ENCODE measurements around the gene EBP.

DNA sequence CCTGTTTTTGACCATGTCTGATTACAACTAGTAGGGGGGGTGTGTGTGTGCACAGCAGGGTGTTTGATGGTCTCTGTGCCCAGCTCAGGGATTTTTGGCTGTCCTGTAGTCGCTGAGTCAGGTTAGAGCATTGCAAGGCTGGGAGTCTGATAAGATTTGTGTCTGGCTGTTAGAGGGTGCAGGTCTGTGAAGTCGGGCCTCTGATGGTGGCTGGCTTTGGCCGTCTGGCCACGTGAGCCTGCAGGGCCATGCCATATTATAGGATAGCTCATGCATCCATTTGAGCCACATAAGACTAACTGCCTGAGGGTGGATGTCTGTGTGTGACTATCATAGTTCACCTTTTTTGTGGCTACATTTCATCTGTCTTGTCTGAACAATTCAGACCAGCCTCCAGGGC, 7.9 kb upstream of the EBP start:
- TF ChIP-seq, protein P1, sequence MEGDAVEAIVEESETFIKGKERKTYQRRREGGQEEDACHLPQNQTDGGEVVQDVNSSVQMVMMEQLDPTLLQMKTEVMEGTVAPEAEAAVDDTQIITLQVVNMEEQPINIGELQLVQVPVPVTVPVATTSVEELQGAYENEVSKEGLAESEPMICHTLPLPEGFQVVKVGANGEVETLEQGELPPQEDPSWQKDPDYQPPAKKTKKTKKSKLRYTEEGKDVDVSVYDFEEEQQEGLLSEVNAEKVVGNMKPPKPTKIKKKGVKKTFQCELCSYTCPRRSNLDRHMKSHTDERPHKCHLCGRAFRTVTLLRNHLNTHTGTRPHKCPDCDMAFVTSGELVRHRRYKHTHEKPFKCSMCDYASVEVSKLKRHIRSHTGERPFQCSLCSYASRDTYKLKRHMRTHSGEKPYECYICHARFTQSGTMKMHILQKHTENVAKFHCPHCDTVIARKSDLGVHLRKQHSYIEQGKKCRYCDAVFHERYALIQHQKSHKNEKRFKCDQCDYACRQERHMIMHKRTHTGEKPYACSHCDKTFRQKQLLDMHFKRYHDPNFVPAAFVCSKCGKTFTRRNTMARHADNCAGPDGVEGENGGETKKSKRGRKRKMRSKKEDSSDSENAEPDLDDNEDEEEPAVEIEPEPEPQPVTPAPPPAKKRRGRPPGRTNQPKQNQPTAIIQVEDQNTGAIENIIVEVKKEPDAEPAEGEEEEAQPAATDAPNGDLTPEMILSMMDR (IDR thresholded peaks at IDR 0.05; ENCODE audit: insufficient read depth, low read depth, low read length) = no peak
- TF ChIP-seq EZH2 (IDR thresholded peaks at IDR 0.05; ENCODE audit: insufficient read depth, low read length) = no peak
